ENCODE measurements around the gene NR6A1. TPM values are rescaled to one million over a fixed set of nuclear protein-coding genes. Genes with fewer than 3 reads are reported as not detected.
A peak's percentile ranks its signal among the peaks of the same experiment; 100 is the strongest.

Gene NR6A1
- total RNA-seq, 1 experiment from 2014 or later = 99.3 TPM

DNA sequence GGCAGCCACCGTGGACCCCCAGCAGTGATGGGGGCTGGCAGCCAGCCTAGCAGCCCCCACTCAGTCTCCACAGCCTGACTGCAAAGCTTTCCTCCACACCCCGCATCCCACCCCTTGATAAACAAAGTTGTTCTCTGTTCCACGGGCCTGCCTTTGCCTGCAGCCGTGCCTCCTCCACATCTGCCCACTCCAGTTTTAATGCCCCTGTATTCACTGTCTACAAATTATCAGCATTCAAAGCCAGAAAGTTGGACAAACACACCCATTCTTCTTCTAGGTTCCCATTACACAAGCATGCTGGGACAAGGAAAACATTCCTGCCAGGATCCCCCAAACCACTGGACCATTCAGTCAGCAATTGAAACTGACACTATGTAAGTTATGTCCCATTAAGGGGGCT lies 240.9 kb downstream of the NR6A1 start:
- WGBS (ENCODE audit: extremely low coverage, insufficient read length, low lambda C conversion rate) = no CpG with 5 or more reads among the region's 4 CpGs
- Histone ChIP-seq H2BK20ac (ENCODE audit: low read depth, low read length, poor library complexity, severe bottlenecking) (no peak overlapping the region), H3K79me2 (ENCODE audit: insufficient read depth, low read length) (0 out of 2 replicates have a peak, but pooled peaks cover 1% of the 10 kb centered on the region), H3K23ac (ENCODE audit: insufficient read length, low read depth, low read length) (no peak overlapping the region), H4K20me1 (ENCODE audit: control insufficient read depth, insufficient read depth, insufficient read length) (no peaks in the 10 kb centered on the region), H2BK120ac (ENCODE audit: low read depth, low read length, poor library complexity, severe bottlenecking) (no peak overlapping the region), H3K79me1 (ENCODE audit: insufficient read depth, low read depth, low read length, poor library complexity, severe bottlenecking) (no peaks in the 10 kb centered on the region), H3T11ph (ENCODE audit: low read length) (no peak overlapping the region), H2BK5ac (ENCODE audit: insufficient read length, low read length) (no peak overlapping the region), H4K8ac (replicated peaks; ENCODE audit: insufficient read length, low read depth, low read length) (no peak overlapping the region), H4K91ac (ENCODE audit: insufficient read length, low read depth, low read length) (no peak overlapping the region), H3K4ac (ENCODE audit: low read depth, low read length) (no peak overlapping the region), H3K14ac (ENCODE audit: insufficient read depth, low read length) (no peak overlapping the region), H4K5ac (ENCODE audit: insufficient read length, low read depth, low read length) (no peak overlapping the region), H3K9me3 (ENCODE audit: control insufficient read depth, low read depth, low read length) (no peaks in the 10 kb centered on the region), H3K9ac (ENCODE audit: extremely low read depth, insufficient read length, low read length) (no peak overlapping the region), H3K18ac (ENCODE audit: insufficient read length, low read depth, low read length) (no peak overlapping the region), H3K56ac (ENCODE audit: insufficient read length, low read depth, low read length) (no peak overlapping the region), H2AK5ac (ENCODE audit: insufficient read length, low read length) (no peak overlapping the region), H2BK12ac (ENCODE audit: insufficient read length, low read depth, low read length) (no peak overlapping the region), H3K4me1 (ENCODE audit: insufficient read depth, low read length) (no peaks in the 10 kb centered on the region), H3K4me2 (ENCODE audit: insufficient read depth, insufficient read length, low read length) (no peak overlapping the region), H2AFZ (ENCODE audit: low read length) (no peak overlapping the region), H3K27me3 (ENCODE audit: insufficient read depth, low read length) (no peaks in the 10 kb centered on the region), H3K27ac (ENCODE audit: insufficient read length, low read depth, low read length) (no peak overlapping the region), H2BK15ac (ENCODE audit: low read depth, low read length) (no peak overlapping the region), H3K23me2 (ENCODE audit: insufficient read length, low read depth, low read length, poor library complexity, severe bottlenecking) (no peaks in the 10 kb centered on the region)
- Mint-ChIP-seq H3K9me3 (no peaks in the 10 kb centered on the region), H3K27ac (peak overlapping the region in 2 of 3 experiments; percentile 60 to 79; a peak in 3 of 7 replicates), H3K4me3 (no peak overlapping the region), H3K36me3 (ENCODE audit: insufficient read depth in 1 of 3, low read depth in 3 of 3) (peaks cover 19 to 35% (median 28%) of the 10 kb centered on the region in 3 experiments), H3K27me3 (ENCODE audit: low read depth) (no peaks in the 10 kb centered on the region), H3K4me1 (no peaks in the 10 kb centered on the region)
- TF ChIP-seq, protein P1, sequence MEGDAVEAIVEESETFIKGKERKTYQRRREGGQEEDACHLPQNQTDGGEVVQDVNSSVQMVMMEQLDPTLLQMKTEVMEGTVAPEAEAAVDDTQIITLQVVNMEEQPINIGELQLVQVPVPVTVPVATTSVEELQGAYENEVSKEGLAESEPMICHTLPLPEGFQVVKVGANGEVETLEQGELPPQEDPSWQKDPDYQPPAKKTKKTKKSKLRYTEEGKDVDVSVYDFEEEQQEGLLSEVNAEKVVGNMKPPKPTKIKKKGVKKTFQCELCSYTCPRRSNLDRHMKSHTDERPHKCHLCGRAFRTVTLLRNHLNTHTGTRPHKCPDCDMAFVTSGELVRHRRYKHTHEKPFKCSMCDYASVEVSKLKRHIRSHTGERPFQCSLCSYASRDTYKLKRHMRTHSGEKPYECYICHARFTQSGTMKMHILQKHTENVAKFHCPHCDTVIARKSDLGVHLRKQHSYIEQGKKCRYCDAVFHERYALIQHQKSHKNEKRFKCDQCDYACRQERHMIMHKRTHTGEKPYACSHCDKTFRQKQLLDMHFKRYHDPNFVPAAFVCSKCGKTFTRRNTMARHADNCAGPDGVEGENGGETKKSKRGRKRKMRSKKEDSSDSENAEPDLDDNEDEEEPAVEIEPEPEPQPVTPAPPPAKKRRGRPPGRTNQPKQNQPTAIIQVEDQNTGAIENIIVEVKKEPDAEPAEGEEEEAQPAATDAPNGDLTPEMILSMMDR (conservative IDR thresholded peaks at IDR 0.05) = no peak
- no peak for DNase-seq

All from H9 (cell line).